Fibroblast of skin of right biceps (primary cell): ENCODE data around the gene PFN1.

Experiments used
- DNase-seq: peaks from one replicate; pipeline ENCODE4 v3.0.0-alpha.2; 2013

PFN1 gene

GRCh38 chr17:4948166-4948930 is at the start of gene PFN1:
PFN1 (minus strand) TSS chr17:4948530; CDS start chr17:4948394, 136 bp downstream.
- DNase-seq = peak; percentile 96

- peak; percentile 87 for DNase-seq
Observed at GRCh38 chr17:4997302-4998026, 49.1 kb upstream of the PFN1 start, which contains the start of the genes INCA1 and KIF1C. INCA1 (minus strand) TSS chr17:4997522; CDS start chr17:4994437, 3,085 bp downstream. KIF1C (plus strand) TSS chr17:4997950; CDS start chr17:5000247, 2,297 bp downstream.

DNA sequence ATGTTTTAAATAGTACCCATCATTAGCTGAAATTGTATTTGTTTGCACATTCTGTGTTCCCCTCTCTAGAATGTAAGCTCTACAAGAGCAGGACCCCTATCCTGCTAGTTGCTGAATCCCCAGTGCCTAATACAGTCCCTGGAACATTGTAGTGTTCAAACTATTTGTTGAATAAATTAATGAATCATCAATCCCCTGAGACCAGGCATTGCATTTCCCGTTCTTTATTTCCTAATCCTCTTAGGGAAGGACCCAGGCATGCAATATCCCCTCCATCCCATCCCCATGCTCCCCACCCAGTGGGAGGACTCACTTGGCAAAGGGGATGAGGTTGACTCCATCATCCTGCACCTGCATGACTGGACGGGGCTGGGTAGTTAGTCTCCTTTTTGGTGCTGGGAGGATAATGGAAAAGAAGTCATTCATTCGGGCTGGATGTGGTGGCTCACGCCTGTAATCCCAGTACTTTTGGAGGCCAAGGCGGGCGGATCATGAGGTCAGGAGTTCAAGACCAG is 45.8 kb upstream of the PFN1 start:
- DNase-seq = no peak

GRCh38 chr17:4987767-4988567 is 39.6 kb upstream of the PFN1 start:
- DNase-seq = no peak

GRCh38 chr17:4986951-4987766 is 38.8 kb upstream of the PFN1 start, which contains the start of gene CAMTA2:
CAMTA2 (minus strand) TSS chr17:4987675; CDS start chr17:4986222, 1,453 bp downstream.
- DNase-seq = peak; percentile 84

- no peak for DNase-seq
Observed at GRCh38 chr17:4986403-4986802, 38.1 kb upstream of the PFN1 start.

GRCh38 chr17:4982305-4982704 is 34.0 kb upstream of the PFN1 start:
- DNase-seq = peak; percentile 37

- DNase-seq = peak; percentile 62
Observed at GRCh38 chr17:4980644-4981216, 32.4 kb upstream of the PFN1 start.

DNA sequence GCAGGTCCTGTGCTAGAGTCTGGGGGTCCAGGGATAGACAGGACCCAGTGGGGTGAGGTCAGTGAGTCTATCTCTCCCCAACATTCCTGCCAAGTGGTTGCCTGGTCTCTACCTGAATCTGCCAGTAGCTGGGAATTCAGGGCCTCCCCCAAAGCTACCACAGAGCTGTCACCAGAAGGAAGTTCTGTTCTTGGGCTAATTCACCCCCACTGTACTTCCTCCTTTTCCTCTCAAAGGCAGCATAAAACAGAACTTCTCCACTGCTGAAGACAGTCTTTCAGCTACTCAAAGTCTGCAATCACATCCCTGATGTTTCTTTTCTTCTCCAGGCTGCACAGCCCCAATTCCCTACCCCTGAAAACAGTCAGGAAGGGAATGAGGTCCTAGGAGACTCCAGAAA is 30.4 kb upstream of the PFN1 start:
- DNase-seq = no peak

DNA sequence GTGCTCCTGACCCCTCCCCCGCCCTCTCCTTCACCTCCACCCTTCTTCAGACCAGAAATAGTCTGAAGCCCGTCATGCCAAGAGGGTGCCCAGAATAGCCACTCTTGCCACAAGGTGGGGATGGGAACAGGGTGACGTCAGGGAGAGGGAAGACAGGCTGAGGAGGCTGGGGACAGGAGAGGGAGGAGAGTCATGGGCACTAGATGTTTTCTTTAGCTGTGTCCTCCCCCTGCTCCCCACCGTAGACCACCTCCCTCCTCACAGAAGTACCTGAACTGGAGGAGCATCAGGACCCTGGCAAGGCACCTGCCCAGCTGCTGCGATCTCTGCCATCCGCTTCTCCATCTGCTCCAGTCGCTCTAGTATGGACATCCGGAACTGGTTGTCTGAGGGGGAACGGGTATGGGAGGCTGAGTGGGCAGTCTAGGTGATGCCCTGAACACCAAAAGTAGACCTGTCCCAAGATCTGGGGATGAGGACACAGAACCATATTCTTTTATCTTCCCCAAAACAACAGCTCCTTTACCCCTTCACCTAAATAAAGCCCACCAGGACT is 25.9 kb upstream of the PFN1 start:
- DNase-seq = no peak

GRCh38 chr17:4973256-4974114 is 25.2 kb upstream of the PFN1 start:
- no peak for DNase-seq

- no peak for DNase-seq
Observed at GRCh38 chr17:4972752-4973151, 24.4 kb upstream of the PFN1 start.

GRCh38 chr17:4972322-4972721 is 24.0 kb upstream of the PFN1 start:
- DNase-seq = no peak

DNA sequence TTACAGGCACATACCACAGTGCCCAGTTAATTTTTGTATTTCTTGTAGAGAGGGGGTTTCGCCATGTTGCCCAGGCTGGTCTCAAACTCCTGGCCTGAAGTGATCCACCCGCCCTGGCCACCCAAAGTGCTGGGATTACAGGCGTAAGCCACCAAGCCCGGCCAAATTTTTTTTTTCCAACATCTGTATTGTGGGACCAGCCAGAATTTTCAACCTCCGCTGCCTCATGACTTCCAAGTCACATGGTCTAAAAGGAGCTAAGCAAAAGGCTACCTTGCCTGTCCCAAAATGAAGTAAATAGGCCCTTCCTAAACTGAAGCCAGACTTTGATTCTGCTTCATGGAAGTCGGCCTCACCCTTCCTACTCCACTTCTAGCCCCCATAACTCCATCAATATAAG is 23.5 kb upstream of the PFN1 start:
- DNase-seq = no peak

- no peak for DNase-seq
Observed at GRCh38 chr17:4970273-4970672, 21.9 kb upstream of the PFN1 start.

DNA sequence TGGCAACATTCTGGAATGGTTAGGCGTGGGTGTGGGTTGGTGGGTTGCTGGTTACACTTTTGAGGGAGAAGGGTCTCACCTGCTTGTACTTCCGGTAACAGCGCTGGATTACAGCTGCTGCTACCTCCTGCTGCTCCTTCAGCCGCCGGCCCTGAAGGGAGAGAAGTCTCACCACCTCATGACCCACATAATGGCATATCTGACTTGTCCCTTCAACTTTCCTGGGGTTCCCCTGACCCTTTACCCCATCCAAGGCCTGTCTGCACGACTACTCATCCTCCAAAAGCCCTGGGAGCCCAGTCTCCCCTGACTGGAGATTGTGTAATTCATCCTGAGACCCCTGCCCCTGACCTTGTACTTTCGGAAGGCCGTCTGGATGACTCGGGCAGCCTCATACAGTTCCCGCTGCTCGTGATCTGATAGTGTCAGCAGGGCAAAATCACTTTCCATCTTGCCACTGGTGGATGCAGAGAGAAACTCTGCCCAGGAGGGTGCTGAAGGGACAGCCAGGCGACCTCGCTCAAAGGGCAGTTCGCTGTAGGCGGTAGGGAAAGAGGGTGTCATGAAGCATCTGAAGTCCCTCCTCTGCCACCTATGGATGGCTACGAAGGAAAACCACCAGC is 21.3 kb upstream of the PFN1 start:
- no peak for DNase-seq

GRCh38 chr17:4969047-4969550 is 20.8 kb upstream of the PFN1 start:
- DNase-seq = peak; percentile 96

DNA sequence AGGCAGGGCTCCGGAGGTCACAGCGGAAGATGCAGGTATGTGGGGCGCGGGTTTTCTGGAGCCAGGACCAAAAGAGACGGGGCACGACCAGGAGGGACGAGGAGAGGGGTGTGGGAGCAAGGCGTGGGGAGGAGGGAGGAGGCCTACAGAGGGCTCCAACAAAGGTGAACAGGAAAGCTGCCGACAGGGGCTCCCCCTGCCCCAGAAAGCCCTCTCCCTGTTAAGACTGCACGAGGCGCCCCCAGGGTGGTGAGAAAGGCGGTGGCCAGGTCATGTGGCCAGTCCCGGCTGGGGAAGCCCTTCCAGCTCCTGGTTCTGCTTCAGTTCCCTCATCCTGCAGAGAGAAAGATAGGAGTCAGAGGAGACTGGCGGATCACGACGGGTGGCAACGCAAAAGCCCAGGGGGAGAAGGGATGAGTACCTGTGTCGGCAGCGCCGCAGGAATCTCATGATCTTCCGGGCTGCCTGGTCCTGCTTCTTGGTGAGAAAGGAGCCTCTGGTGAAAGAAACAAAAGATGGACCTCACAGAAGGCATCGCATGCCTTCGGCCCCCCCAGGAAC is 20.2 kb upstream of the PFN1 start:
- no peak for DNase-seq
